ENCODE data around the gene AOC3.

DNA sequence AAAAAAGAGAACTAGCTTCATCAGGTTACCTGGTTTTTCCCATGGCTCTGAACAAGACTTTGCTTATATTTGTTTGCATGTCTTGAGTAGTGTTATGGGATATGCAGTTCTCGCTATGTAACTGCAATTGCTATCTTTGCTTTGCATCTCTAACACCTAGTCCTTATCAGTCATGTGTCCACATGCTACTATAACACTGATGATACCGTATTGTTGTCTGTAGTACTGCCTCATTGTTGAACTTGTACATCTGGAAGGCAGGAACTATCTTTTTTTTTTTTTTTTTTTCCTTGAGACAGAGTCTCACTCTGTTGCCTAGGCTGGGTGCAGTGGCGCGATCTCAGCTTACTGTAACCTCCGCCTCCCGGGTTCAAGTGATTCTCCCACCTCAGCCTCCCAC, 15.3 kb upstream of the AOC3 start:
- TF ChIP-seq TAF1 (IDR thresholded peaks at IDR 0.05; ENCODE audit: borderline replicate concordance, insufficient read depth, low read length) (no peak), POLR2AphosphoS5 (IDR thresholded peaks at IDR 0.05; ENCODE audit: low read depth, low read length) (no peak)
